Kidney epithelial cell (primary cell): ENCODE data around the gene IL1B. TPM values are rescaled to one million over a fixed set of nuclear protein-coding genes. Genes with fewer than 3 reads are reported as not detected.
"Not testable (repeated sequence)": the region's sequence is repeated elsewhere in the genome, so short reads cannot be mapped to it uniquely, and the experiment has no call there.

ENCODE experiments used
- DNase-seq: peaks from one replicate; pipeline ENCODE4 v3.0.0-alpha.2; 2010; ENCODE audit warnings: low read depth
- H3K27me3 ChIP-seq: 2 replicates; pipeline ENCODE4 v1.6.0; 2011; ENCODE audit warnings: low read length; ENCODE audit not compliant: control insufficient read depth, insufficient read depth
- H3K36me3 ChIP-seq: 2 replicates; pipeline ENCODE4 v1.5.1; 2011; ENCODE audit warnings: low read length; ENCODE audit not compliant: control insufficient read depth, insufficient read depth
- H3K4me3 ChIP-seq: 2 replicates; pipeline ENCODE4 v1.5.1; 2011; ENCODE audit warnings: low read depth, mild to moderate bottlenecking, control low read depth, low read length
- total RNA-seq: library from RNA; depleted of rRNA; stranded (reverse); fragments of >200 nt; gene quantifications from 2 replicates; pipeline ENCODE4 v1.2.3, GENCODE V29; 2015
- TF ChIP-seq, protein P1 (sequence below): IDR thresholded peaks from 2 replicates; pipeline ENCODE4 v1.5.1; 2011; ENCODE audit warnings: mild to moderate bottlenecking, moderate library complexity, low read length, control low read depth, inconsistent platforms; ENCODE audit not compliant: insufficient read depth, poor library complexity, severe bottlenecking

Gene IL1B
- total RNA-seq, 1 donor from 2014 or later = 0.13 TPM

DNA sequence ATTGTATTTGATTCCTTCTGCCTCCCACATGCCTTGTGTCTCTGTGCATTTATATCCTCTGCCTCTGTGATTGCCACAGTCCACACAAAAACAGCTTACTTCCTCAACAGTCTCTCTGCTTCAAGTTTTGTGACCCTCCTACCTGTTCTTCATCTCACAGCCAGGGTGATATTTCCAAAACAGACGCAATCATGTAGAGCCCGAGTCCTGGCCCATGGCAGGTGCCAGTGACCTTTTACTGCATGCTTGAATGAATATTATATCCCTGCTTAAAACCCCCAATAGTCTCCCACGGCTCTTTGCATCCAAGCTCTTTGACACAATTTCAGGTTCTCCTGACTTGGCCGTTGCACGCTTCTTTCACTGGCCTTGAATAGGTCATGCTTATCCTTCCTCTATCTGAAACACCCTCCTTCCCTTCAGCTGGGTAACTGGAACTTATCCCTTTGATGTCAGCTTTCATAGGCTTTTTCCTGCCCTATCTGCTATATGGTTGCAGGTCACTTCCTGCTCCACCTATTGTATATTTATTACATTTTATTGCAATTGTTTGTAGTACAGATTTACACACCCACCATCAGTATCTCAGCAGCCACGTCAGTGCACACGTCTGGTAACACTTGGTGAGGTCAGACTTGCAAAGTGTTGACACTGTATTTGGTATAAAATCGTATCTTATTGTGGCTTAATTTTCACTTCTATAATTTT is 29.7 kb upstream of the IL1B start:
- H3K36me3 ChIP-seq = no peaks in the 10 kb centered on the region
- no peaks in the 10 kb centered on the region for H3K27me3 ChIP-seq
- TF ChIP-seq, protein P1, sequence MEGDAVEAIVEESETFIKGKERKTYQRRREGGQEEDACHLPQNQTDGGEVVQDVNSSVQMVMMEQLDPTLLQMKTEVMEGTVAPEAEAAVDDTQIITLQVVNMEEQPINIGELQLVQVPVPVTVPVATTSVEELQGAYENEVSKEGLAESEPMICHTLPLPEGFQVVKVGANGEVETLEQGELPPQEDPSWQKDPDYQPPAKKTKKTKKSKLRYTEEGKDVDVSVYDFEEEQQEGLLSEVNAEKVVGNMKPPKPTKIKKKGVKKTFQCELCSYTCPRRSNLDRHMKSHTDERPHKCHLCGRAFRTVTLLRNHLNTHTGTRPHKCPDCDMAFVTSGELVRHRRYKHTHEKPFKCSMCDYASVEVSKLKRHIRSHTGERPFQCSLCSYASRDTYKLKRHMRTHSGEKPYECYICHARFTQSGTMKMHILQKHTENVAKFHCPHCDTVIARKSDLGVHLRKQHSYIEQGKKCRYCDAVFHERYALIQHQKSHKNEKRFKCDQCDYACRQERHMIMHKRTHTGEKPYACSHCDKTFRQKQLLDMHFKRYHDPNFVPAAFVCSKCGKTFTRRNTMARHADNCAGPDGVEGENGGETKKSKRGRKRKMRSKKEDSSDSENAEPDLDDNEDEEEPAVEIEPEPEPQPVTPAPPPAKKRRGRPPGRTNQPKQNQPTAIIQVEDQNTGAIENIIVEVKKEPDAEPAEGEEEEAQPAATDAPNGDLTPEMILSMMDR = no peak
- no peak overlapping the region for H3K4me3 ChIP-seq
- no peak for DNase-seq

DNA sequence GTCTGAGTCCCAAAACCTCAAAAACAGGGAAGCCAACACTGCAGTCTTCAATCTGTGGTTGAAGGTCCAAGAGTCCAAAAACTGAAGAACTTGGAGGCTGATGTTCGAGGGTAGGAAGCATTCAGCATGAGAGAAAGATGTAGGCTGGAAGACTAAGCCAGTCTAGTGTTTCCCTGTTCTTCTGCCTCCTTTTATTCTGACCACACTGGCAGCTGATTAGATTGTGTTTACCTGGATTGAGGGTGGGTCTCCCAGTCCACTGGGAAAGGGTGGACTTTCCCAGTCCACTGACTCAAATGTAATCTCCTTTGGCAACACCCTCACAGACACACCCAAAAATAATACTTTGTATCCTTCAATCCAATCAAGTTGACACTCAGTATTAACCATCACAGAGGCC is 27.5 kb upstream of the IL1B start:
- Histone ChIP-seq H3K36me3 (no peaks in the 10 kb centered on the region), H3K27me3 (no peaks in the 10 kb centered on the region), H3K4me3 (no peak overlapping the region)
- no peak for DNase-seq
- TF ChIP-seq, protein P1 = no peak

DNA sequence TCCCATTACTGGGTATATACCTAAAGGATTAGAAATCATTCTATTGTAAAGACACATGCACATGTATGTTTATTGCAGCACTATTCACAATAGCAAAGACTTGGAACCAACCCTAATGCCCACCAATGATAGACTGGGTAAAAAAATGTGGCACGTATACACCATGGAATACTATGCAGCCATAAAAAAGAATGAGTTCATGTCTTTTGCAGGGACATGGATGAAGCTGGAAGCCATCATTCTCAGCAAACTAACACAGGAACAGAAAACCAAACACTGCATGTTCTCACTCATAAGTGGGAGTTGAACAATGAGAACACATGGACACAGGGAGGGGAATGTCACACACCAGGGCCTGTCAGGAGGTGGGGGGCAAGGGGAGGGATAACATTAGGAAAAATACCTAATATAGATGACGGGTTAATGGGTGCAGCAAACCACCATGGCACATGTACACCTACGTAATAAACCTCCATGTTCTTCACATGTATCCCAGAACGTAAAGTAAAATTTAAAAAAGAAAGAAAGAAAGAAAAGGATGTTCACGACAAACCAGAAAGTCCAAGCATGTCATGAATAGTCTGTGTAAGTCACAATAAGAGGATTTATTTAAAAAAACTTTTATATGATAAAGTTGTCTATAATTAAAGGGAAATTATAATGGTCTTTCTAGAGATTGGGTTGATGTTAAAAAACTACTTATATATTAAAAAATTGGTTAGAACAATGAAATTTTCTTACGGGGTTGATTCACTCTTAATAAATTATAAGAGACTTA is 23.0 kb upstream of the IL1B start:
- not testable (repeated sequence) for H3K4me3 ChIP-seq, DNase-seq, H3K27me3 ChIP-seq, H3K36me3 ChIP-seq

DNA sequence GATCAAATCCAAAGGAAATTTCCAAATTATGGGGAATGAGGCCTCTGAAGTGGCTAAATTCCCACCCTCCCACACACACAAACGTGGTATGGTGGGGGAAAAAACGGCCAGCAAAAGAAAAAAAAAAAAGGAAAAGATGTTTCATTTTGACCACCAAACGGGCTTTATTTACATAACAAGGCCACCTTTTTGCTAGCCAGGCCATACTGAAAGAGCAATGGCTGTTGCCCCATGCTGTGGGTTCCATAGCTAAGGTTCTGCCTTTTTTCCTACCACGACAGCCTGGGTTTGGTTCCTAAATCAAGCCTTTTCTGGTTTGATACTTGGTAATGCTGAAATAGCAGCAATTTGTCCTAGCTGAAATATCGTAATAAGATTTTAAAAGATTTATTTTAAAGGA is 14.0 kb upstream of the IL1B start:
- TF ChIP-seq, protein P1 = no peak
- Histone ChIP-seq H3K27me3 (no peaks in the 10 kb centered on the region), H3K4me3 (no peak overlapping the region), H3K36me3 (no peaks in the 10 kb centered on the region)
- no peak for DNase-seq

DNA sequence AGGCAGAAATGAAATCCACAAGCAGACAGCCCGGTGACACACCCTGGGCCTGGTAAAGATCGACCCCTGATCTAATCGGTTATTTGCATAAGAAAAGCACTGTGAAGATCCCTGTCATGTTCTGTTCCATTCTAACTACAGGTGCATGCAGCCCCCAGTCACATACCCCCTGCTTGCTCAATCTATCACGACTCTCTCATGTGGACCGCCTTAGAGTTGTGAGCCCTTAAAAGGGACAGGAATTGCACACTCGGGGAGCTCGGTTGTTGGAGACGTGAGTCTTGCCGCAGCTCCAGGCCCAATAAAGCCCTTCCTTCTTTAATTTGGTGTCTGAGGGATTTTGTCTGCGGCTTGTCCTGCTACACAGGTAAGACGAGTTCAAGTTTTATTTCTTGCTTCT is 13.4 kb upstream of the IL1B start:
- Histone ChIP-seq H3K36me3 (no peaks in the 10 kb centered on the region), H3K4me3 (no peak overlapping the region), H3K27me3 (no peaks in the 10 kb centered on the region)
- TF ChIP-seq, protein P1 = no peak
- DNase-seq = no peak

DNA sequence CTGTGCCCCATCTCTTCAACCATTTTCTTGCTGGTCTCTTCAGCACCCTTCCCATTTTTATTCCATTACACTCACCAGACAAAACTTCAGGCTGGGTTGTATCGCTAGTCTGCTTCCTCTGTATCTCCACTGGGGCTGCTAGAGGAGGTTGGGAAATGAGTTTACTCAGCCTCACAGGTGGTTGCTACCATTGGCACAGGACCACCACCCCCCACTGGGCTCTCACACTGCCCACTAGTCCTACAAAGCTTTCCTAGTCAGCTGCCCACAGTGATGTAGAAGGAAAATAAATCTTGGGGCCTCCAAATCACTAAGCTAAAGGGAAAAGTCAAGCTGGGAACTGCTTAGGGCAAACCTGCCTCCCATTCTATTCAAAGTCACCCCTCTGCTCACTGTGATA is 12.3 kb upstream of the IL1B start:
- DNase-seq = no peak
- Histone ChIP-seq H3K4me3 (no peak overlapping the region), H3K27me3 (no peaks in the 10 kb centered on the region), H3K36me3 (no peaks in the 10 kb centered on the region)
- TF ChIP-seq, protein P1 = no peak
